Cardiac septum (tissue), 1 donor: ENCODE measurements around the gene PRSS48. TPM values are rescaled to one million over a fixed set of nuclear protein-coding genes. Genes with fewer than 3 reads are reported as not detected.
"Not testable (repeated sequence)": the region's sequence is repeated elsewhere in the genome, so short reads cannot be mapped to it uniquely, and the experiment has no call there.

ENCODE experiments used
- DNase-seq: peaks from one replicate; pipeline ENCODE4 v3.0.0-alpha.2; 2020; ENCODE audit warnings: low spot score
- intact Hi-C: fragments of 100-400 bp; cut with DNase I; formaldehyde crosslinking; loops from one replicate; pipeline ENCODE4 v1.14.0; 2022
- total RNA-seq: library from RNA; stranded (reverse); fragmentation: NEBNext Ultra II Directional; extraction: Animal tissue kit (Norgen Biotek cat#: 25700); gene quantifications from one replicate; pipeline ENCODE4 v1.2.1, GENCODE V29; 2021
- donor health status: DM: no; HTN: no; CAD: no.

Gene PRSS48
- total RNA-seq, 1 donor from 2014 or later: not detected

- no peak for DNase-seq
- intact Hi-C loops: no loop called here
Measured at GRCh38 chr4:151313306-151314009, 36.5 kb downstream of the PRSS48 start.

- intact Hi-C loops: no loop called here
- DNase-seq: no peak
Measured at GRCh38 chr4:151314010-151314355, 37.0 kb downstream of the PRSS48 start.

- intact Hi-C loops: no loop called here
- DNase-seq: no peak
Measured at GRCh38 chr4:151314479-151314878, 37.5 kb downstream of the PRSS48 start.

GRCh38 chr4:151315212-151315886, 38.4 kb downstream of the PRSS48 start:
- intact Hi-C loops: no loop called here
- DNase-seq: no peak

GRCh38 chr4:151316645-151317044, 39.7 kb downstream of the PRSS48 start:
- intact Hi-C loops: loop anchor here (2.0 kb wide), 1 partner anchor 22 kb away; no protein-coding TSS in a partner anchor
- DNase-seq: no peak

GRCh38 chr4:151318307-151319006, 41.5 kb downstream of the PRSS48 start:
- no peak for DNase-seq
- intact Hi-C loops: no loop called here

GRCh38 chr4:151319490-151319889, 42.5 kb downstream of the PRSS48 start:
- intact Hi-C loops: no loop called here
- no peak for DNase-seq

- intact Hi-C loops: no loop called here
- DNase-seq: no peak
Measured at GRCh38 chr4:151321586-151321985, 44.6 kb downstream of the PRSS48 start.

- intact Hi-C loops, DNase-seq: not testable (repeated sequence)
Measured at GRCh38 chr4:151322161-151322560, 45.2 kb downstream of the PRSS48 start.

GRCh38 chr4:151322570-151322969, 45.6 kb downstream of the PRSS48 start:
- intact Hi-C loops: no loop called here
- no peak for DNase-seq

- no peak for DNase-seq
- intact Hi-C loops: no loop called here
Measured at GRCh38 chr4:151323667-151324066, 46.7 kb downstream of the PRSS48 start.

GRCh38 chr4:151324124-151324751, 47.3 kb downstream of the PRSS48 start:
- intact Hi-C loops: no loop called here
- DNase-seq: no peak

- intact Hi-C loops: loop anchor here (5.0 kb wide), 2 partner anchors 38 to 47 kb away; partner anchors contain the start of gene PRSS48
- peak; percentile 84 for DNase-seq
Measured at GRCh38 chr4:151324752-151325110, 47.8 kb downstream of the PRSS48 start.

- DNase-seq: peak; percentile 80
- intact Hi-C loops: loop anchor here (5.0 kb wide), 2 partner anchors 37 to 48 kb away; partner anchors contain the start of gene PRSS48
Measured at GRCh38 chr4:151325111-151325948, 48.4 kb downstream of the PRSS48 start, which contains the start of gene SH3D19. Gene SH3D19, minus strand, starts transcription at chr4:151325605. Its CDS starts 253 bp downstream, at chr4:151325352.

GRCh38 chr4:151325949-151326246, 48.9 kb downstream of the PRSS48 start:
- no peak for DNase-seq
- intact Hi-C loops: loop anchor here (5.0 kb wide), 2 partner anchors 36 to 49 kb away; partner anchors contain the start of gene PRSS48

- DNase-seq: no peak
- intact Hi-C loops: loop anchor here (5.0 kb wide), 2 partner anchors 33 to 52 kb away; partner anchors contain the start of gene PRSS48
Measured at GRCh38 chr4:151329217-151330007, 52.5 kb downstream of the PRSS48 start.

- no peak for DNase-seq
- intact Hi-C loops: no loop called here
Measured at GRCh38 chr4:151331276-151332042, 54.5 kb downstream of the PRSS48 start.

GRCh38 chr4:151339467-151339866, 62.5 kb downstream of the PRSS48 start:
- intact Hi-C loops: no loop called here
- no peak for DNase-seq
